ENCODE data around the gene DRICH1.
"Not testable (repeated sequence)": the region's sequence is repeated elsewhere in the genome, so short reads cannot be mapped to it uniquely, and the experiment has no call there.

GRCh38 chr22:23646526-23646925, 14.4 kb upstream of the DRICH1 start:
- TF ChIP-seq, protein P1, sequence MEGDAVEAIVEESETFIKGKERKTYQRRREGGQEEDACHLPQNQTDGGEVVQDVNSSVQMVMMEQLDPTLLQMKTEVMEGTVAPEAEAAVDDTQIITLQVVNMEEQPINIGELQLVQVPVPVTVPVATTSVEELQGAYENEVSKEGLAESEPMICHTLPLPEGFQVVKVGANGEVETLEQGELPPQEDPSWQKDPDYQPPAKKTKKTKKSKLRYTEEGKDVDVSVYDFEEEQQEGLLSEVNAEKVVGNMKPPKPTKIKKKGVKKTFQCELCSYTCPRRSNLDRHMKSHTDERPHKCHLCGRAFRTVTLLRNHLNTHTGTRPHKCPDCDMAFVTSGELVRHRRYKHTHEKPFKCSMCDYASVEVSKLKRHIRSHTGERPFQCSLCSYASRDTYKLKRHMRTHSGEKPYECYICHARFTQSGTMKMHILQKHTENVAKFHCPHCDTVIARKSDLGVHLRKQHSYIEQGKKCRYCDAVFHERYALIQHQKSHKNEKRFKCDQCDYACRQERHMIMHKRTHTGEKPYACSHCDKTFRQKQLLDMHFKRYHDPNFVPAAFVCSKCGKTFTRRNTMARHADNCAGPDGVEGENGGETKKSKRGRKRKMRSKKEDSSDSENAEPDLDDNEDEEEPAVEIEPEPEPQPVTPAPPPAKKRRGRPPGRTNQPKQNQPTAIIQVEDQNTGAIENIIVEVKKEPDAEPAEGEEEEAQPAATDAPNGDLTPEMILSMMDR (IDR thresholded peaks at IDR 0.05) = not testable (repeated sequence)
- TF ChIP-seq, protein P2, sequence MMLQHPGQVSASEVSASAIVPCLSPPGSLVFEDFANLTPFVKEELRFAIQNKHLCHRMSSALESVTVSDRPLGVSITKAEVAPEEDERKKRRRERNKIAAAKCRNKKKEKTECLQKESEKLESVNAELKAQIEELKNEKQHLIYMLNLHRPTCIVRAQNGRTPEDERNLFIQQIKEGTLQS (CRISPR knock-in tag; conservative IDR thresholded peaks at IDR 0.05) = not testable (repeated sequence)
- TF ChIP-seq USF1 (CRISPR knock-in tag; IDR thresholded peaks at IDR 0.05); ATF6 (CRISPR knock-in tag; IDR thresholded peaks at IDR 0.05); NR1H2 (CRISPR knock-in tag; IDR thresholded peaks at IDR 0.05); SP1 (CRISPR knock-in tag; conservative IDR thresholded peaks at IDR 0.05); ZNF423 (CRISPR knock-in tag; IDR thresholded peaks at IDR 0.05); MAX (CRISPR knock-in tag; IDR thresholded peaks at IDR 0.05): not testable (repeated sequence)
